Neural progenitor cell (in vitro differentiated cells): Measurements from ENCODE around the gene RAX.

Experiments used
- CTCF ChIP-seq: fragments of 200-600 bp; sonication (generic); IDR thresholded peaks from 2 replicates; pipeline ENCODE4 v1.5.1; 2017; ENCODE audit warnings: antibody characterized with exemption, mild to moderate bottlenecking
- EZH2phosphoT487 ChIP-seq: fragments of 200-600 bp; sonication (generic); IDR thresholded peaks from 2 replicates; pipeline ENCODE4 v1.6.1; 2017; ENCODE audit warnings: antibody characterized with exemption

GRCh38 chr18:59238385-59238784 lies 34.9 kb downstream of the RAX start:
- TF ChIP-seq CTCF: no peak
- no peak for TF ChIP-seq EZH2phosphoT487
